GM12878 (cell line): ENCODE measurements around the gene RNASEH2A. TPM values are rescaled to one million over a fixed set of nuclear protein-coding genes. Genes with fewer than 3 reads are reported as not detected.

Source experiments
- BRCA1 ChIP-seq: IDR thresholded peaks from 2 replicates; pipeline ENCODE4 v1.6.1; 2011; ENCODE audit warnings: low read depth, low read length, improper control_type of control experiment
- DPF2 ChIP-seq: fragments of 450-650 bp; IDR thresholded peaks from 2 replicates; pipeline ENCODE4 v1.6.1; 2017; ENCODE audit warnings: mild to moderate bottlenecking
- EZH2 ChIP-seq: IDR thresholded peaks from 2 replicates; pipeline ENCODE4 v1.6.1; 2012; ENCODE audit warnings: low read depth, mild to moderate bottlenecking, control low read depth, inconsistent platforms, low read length, borderline replicate concordance; ENCODE audit not compliant: control insufficient read depth
- POLR2AphosphoS5 ChIP-seq: IDR thresholded peaks from 2 replicates; pipeline ENCODE4 v1.6.1; 2011; ENCODE audit warnings: mild to moderate bottlenecking, low read length, inconsistent platforms
- RELA ChIP-seq: fragments of 450-650 bp; IDR thresholded peaks from 2 replicates; pipeline ENCODE4 v1.8.0; 2014; ENCODE audit warnings: borderline replicate concordance; ENCODE audit not compliant: partially characterized antibody
- REST ChIP-seq: IDR thresholded peaks from 2 replicates; pipeline ENCODE4 v1.6.1; 2012; ENCODE audit warnings: mild to moderate bottlenecking, low read depth, low read length
- SIN3A ChIP-seq: IDR thresholded peaks from 2 replicates; pipeline ENCODE4 v1.6.1; 2012; ENCODE audit warnings: low read depth, low read length, improper control_type of control experiment
- SMAD5 ChIP-seq: IDR thresholded peaks from 2 replicates; pipeline ENCODE4 v1.6.1; 2016; ENCODE audit warnings: antibody characterized with exemption, low read depth
- STAT3 ChIP-seq: IDR thresholded peaks from 2 replicates; pipeline ENCODE4 v1.6.1; 2011; ENCODE audit warnings: low read depth, low read length, improper control_type of control experiment
- ZBED1 ChIP-seq: IDR thresholded peaks from 2 replicates; pipeline ENCODE4 v1.6.1; 2016; ENCODE audit warnings: borderline replicate concordance
- ZBTB40 ChIP-seq: fragments of 450-650 bp; IDR thresholded peaks from 2 replicates; pipeline ENCODE4 v1.6.1; 2016; ENCODE audit warnings: mild to moderate bottlenecking, moderate library complexity, borderline replicate concordance
- ZZZ3 ChIP-seq: IDR thresholded peaks from 2 replicates; pipeline ENCODE4 v1.6.1; 2011; ENCODE audit warnings: low read depth; ENCODE audit not compliant: control insufficient read depth, insufficient read length
- polyA plus RNA-seq, 11 experiments: library from polyadenylated mRNA; depleted of rRNA in 4 of 11; unstranded in 6 of 11; stranded (reverse) in 5 of 11; fragments of >200 nt; fragmentation: Nextera tagmentation in 4 of 11; fragmentation: Illumina TruSeq in 1 of 11; extraction: Ambion mirVana in 4 of 11; extraction: Trizol in 1 of 11; gene quantifications; 1 replicate in 1 of 11; 2 replicates in 10 of 11; pipeline versions ENCODE4 v1.2.1 to v1.2.3, GENCODE V29; 2011 to 2016; ENCODE audit warnings: inconsistent platforms in 2 of 11, missing spikeins in 2 of 11, low read depth in 1 of 11
- total RNA-seq, 4 experiments: library from RNA; depleted of rRNA in 3 of 4; stranded (reverse); fragments of >200 nt in 3 of 4; fragmentation: Illumina TruSeq in 1 of 4; extraction: Trizol in 1 of 4; gene quantifications; 2 replicates each; pipeline versions ENCODE4 v1.2.1 to v1.2.3, GENCODE V29; 2013 to 2021
- TF ChIP-seq, protein P1 (sequence below): fragments of 450-650 bp; IDR thresholded peaks from 2 replicates; pipeline ENCODE4 v1.6.1; 2017; ENCODE audit warnings: antibody characterized with exemption, mild to moderate bottlenecking, moderate library complexity

The RNASEH2A gene
- total and polyA plus RNA-seq, 10 of the 15 experiments (the other 5 are each of a cell fraction or from before 2014, with no cell fraction given), result 17.4 to 103 (median 40.4) TPM

- TF ChIP-seq, protein P1, sequence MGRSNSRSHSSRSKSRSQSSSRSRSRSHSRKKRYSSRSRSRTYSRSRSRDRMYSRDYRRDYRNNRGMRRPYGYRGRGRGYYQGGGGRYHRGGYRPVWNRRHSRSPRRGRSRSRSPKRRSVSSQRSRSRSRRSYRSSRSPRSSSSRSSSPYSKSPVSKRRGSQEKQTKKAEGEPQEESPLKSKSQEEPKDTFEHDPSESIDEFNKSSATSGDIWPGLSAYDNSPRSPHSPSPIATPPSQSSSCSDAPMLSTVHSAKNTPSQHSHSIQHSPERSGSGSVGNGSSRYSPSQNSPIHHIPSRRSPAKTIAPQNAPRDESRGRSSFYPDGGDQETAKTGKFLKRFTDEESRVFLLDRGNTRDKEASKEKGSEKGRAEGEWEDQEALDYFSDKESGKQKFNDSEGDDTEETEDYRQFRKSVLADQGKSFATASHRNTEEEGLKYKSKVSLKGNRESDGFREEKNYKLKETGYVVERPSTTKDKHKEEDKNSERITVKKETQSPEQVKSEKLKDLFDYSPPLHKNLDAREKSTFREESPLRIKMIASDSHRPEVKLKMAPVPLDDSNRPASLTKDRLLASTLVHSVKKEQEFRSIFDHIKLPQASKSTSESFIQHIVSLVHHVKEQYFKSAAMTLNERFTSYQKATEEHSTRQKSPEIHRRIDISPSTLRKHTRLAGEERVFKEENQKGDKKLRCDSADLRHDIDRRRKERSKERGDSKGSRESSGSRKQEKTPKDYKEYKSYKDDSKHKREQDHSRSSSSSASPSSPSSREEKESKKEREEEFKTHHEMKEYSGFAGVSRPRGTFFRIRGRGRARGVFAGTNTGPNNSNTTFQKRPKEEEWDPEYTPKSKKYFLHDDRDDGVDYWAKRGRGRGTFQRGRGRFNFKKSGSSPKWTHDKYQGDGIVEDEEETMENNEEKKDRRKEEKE, result no peak
- TF ChIP-seq DPF2 (peak; percentile 23; the same call in 1 of the 2 replicates), ZZZ3 (no peak), REST (no peak), RELA (peak; percentile 65), SMAD5 (no peak), EZH2 (no peak), STAT3 (no peak), POLR2AphosphoS5 (no peak), SIN3A (no peak), ZBTB40 (no peak), ZBED1 (no peak), BRCA1 (no peak)
These were observed 29.0 kb upstream of the RNASEH2A start (continued) for GRCh38 chr19:12777217-12778016.
